ENCODE data around the gene CHD5.

Gene CHD5

DNA sequence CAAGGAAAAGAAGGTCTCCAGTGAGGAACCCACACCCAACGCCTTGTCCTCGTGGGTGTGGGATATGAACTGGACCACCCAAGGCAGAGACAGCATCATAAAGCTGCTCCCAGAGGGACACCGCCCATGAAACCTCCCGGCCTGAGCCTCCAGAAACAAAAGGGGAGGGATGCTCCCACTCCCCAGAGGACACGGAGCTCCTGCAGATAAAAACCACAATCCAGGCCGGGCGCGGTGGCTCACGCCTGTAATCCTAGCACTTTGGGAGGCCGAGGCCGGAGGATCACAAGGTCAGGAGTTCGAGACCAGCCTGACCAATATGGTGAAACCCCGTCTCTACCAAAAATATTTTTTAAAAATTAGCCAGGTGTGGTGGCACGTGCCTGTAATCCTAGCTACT, 66.4 kb downstream of the CHD5 start:
- no peak for DNase-seq (ENCODE audit: low read depth, low spot score)

DNA sequence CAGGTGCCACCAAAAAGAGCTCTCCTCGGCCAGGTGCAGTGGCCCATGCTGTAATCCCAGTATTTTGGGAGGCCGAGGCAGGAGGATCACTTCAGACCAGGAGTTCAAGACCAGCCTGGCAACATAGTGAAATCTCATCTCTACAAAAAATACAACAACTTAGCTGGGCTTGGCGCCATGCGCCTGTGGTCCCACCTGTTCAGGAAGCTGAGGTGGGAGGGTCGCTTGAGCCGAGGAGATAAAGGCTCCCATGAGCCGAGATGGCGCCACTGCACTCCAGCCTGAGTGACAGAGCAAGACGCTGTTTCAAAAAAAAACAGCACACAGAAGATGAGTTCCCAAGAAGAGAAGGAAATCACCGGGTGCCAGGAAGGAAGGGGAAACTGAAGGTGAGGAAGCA, 67.0 kb downstream of the CHD5 start:
- DNase-seq (ENCODE audit: low read depth, low spot score), result no peak

DNA sequence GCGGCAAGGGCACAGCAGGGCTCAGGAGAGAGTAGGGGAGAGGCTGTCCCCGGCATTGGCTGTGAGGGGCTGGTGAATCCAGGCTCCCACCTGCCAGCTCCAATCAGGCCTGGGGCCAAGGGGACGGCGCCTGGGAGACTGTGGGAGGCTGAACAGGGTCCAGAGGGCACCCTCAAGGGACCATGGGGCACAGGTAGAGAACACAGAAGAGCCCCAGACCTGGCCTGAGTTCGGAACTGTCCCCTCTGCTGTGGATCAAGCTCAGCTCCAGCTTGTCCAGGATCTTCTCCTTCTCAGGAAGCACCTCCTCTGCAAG, 67.5 kb downstream of the CHD5 start:
- DNase-seq (ENCODE audit: low read depth, low spot score), result no peak

DNA sequence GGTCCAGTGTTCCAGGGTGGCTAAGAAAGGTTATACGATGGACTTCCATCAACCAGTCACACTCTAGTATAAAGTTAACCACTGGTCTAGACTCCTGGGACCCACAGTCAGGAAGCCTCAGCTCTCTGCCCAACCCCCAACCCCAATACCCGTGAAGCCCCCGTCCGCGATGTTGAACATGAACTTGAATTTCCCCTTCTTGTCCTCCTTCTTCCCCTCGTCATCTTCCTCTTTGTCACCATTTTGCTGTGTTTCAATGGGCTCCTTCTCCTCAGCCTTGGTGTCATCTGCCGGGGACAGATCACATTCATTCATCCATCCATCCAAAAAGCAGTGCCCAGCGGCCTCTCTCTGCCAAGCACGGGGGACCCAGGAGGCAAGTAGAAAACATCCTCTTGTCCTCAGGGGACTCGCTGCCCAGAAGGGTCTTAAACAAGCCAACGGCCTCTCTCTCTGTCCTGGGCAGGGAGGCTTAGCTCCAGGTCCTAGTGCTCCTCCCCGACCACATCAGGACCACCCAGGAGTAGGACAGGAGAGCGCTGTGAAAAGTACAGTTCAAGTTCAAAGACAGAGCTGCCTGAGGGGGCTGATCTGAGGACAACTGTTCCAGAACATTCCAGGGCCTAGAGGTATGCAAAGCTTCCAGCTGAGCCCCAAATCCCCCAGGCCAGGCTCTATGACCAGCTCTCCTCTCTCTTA, 68.0 kb downstream of the CHD5 start:
- DNase-seq (ENCODE audit: low read depth, low spot score), result no peak

DNA sequence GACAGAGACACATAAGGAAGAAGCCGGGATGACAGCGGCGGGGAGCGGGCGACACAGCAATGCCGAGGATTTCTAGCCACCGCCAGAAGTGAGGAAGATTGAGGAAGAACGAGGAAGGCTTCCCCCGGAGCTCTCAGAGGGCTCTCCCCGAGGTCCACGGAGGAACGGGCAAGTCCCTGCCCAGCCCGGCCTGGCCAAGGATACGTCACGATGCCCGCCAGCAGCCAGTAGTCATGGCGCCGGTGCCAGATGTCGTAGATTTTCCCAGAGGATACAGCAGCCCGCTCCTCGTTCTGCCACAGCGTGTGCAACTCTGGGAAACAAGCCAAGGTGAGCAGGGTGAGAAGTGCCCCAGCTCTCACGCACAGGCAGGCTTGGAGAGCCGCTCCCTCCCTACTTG, 68.5 kb downstream of the CHD5 start:
- DNase-seq (ENCODE audit: low read depth, low spot score), result no peak

DNA sequence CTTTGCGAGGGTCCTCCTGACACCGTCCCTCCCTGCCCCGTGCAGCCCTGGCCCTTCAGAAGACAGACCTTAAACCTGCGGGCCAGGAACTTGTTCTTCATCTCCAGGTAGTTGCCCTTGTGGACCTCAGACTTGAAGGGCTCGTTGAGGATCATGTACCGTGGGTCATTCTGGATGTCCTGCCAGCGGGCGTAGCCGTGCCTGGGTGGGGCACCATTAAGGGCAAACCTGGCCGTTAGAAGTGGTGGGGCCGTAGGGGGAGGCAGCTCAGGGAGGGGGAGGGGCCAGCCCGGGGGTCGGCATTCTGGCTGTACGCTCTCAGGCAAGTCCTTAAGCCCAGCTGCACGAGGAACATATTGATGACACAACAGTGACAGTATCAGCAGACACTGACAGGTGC, 69.8 kb downstream of the CHD5 start:
- DNase-seq (ENCODE audit: low read depth, low spot score), result no peak

DNA sequence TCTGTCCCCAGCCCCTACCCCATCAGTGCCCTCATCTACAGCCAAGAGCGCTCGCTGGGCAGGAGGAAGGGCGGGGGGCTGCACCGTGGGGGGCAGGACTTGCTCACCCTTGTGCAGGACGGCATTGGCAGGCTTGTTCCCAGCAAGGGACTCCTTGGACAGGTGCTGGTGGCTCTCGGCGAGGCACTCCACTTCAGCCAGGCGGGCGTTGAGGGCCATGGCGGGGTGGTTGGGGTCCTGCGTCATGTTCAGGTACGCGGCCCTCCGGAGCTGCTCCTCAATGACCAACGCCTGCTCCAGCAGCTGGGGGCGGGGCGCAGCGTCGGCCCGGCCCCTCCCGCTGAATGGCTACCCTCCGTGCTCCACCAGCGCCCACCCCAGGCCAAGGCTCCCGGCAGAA, 70.4 kb downstream of the CHD5 start:
- DNase-seq (ENCODE audit: low read depth, low spot score), result no peak

DNA sequence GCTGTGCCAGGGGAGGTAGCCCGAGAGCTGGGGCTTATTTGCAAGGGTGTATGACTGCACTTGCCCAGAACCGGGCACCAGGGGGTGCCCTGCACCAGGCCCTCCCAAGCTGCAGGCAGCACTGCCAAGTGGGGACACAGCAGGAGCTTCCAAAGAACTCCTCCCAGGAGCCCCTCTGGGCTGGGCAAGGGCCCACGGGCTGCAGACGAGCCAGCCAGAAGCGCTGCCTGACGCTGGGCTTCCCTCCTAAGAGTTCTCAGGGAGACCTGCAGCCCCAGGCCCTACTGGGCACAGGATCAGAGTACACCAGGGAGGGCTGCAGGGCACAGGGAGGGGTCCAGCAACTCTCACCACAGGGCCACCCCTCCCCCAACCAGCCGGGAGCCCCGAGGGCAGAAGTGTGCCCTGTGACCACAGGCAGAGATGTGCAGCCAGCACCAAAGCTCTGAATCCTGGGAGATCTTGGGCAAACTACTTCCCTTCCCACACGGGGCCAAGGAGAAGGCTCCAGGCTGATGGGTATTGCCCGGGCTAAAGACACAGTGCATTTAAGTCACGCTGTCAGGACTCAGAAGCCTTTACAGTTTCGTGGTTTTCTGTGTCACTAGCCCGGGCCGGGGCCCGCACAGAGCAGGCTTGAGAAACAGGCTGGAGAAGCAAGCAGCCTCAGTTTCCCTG, 71.0 kb downstream of the CHD5 start:
- DNase-seq (ENCODE audit: low read depth, low spot score), result no peak

DNA sequence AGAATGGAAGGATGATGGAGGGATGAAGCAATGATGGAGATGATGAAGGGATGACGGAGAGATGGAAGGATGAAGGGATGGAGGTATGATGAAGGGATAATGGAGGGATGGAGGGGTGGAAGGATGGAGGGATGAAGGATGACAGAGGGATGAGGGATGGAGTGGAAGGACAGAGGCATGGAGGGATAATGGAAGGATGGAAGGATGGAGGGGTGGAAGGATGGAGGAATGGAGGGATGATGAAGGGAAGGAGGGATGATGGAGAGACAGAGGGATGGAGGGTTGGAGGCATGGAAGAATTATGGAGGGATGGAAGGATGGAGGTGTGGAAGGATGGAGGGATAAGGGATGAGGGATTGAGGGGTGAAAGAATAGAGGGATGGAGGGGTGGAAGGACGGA, 71.6 kb downstream of the CHD5 start:
- no peak for DNase-seq (ENCODE audit: low read depth, low spot score)

DNA sequence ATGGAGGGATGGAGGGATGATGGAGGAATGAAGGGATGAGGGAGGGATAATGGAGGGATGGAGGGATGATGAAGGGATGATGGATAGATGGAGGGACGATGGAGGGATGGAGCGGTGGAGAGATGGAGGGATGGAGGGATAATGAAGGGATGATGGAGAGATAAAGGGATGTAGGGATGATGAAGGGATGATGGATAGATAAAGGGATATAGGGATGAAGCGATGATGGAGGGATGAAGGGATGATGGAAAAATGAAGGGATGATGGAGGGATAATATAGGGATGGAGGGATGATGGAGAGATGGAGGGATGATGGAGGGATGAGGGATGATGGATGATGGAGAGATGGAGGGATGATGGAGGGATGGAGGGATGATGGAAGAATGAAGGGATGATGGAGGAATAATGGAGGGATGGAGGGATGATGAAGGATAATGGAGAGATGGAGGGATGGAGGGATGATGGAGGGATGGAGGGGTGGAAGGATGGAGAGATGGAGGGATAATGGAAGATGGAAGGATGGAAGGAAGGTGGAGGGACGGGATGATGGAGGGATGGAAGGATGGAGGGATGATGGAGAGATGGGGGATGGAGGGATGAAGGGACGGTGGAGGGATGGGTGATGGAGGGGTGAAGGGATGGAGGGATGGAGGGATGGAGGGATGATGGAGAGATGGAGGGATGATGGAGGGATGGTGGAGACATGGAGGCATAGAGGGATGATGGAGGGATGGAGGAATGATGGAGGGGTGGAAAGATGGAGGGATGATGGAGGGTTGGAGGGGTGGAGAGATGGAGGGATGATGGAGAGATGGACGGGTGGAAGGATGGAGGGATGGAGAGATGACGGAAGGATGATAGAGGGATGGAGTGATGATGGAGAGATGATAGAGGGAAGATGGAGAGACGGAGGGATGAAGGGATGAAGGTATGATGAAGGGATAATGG, 72.4 kb downstream of the CHD5 start:
- no peak for DNase-seq (ENCODE audit: low read depth, low spot score)

DNA sequence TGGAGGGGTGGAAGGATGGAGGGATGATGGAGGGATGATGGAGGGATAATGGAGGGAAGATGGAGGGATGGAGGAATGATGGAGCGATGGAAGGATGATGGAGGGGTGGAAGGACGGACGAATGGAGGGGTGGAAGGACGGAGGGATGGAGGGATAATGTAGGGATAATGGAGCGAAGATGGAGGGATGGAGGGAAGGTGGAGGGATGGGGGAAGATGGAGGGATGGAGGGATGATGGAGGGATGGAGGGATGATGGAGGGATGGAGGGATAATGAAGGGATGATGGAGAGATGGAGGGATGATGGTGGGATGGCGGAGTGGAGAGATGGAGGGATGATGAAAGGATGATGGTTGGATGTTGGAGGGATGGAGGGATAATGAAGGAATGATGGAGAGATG, 73.1 kb downstream of the CHD5 start:
- no peak for DNase-seq (ENCODE audit: low read depth, low spot score)

DNA sequence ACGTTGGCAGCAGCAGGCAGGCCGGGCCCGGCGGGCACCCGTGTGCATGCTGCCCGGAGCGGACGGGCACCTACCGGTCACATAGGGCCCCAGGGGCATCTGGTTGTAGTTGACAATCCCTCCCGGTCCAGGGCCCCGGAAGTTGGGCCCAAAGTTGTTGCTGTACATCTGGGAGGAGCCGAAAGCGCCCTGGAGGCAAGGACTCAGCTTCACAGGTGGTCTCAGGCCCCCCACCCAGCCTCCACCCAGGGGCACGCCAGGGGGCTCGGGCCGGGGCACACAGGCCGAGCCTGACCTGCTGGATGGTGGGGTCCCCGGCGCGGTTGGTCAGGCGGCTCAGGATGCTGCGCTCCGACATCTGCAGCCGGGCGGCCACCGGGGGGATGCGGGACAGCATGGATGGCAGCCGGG, 73.8 kb downstream of the CHD5 start:
- DNase-seq (ENCODE audit: low read depth, low spot score), result no peak

DNA sequence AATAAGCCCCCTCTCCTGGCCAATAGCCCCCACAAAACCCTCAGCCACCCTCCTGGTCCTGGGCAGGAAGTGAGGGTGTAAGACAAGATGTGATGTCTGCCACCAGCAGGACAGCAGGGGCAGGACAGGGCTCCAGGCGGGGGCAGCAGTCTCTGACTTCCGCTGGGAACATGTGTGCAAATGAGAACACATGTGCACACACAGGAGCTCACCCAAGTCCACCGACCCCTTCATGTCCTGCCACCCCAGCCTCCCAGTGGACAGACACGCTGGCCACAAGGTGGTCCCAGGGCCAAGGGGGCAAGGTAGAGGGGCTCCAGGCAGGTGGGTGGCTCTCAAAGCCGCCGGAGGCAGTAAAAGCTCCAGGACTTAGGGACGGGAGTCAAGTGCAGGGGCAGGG, 74.4 kb downstream of the CHD5 start:
- DNase-seq (ENCODE audit: low read depth, low spot score), result no peak

DNA sequence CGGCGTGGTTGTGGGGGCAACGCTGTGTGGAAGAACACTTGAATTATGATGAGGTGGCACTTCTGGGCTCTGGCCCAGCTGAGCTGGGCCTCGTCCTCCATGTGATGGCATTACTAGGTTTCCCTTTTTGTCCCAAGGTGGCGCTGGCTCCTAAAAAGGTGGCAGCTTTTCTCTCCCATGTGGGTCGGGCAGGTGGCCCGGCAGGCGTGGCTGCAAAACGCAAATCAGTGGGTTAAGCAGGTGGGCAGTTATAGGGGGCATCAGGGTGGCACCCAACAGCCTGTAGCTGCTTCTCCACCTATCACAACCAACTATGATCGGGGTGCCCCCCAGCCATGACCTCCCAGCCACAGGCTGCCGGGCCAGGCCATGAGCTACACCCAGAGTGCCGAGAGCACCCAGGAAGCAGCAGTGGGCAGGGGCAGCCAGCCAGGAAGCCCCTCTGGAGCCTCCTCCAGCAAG, 74.9 kb downstream of the CHD5 start:
- DNase-seq (ENCODE audit: low read depth, low spot score), result no peak

DNA sequence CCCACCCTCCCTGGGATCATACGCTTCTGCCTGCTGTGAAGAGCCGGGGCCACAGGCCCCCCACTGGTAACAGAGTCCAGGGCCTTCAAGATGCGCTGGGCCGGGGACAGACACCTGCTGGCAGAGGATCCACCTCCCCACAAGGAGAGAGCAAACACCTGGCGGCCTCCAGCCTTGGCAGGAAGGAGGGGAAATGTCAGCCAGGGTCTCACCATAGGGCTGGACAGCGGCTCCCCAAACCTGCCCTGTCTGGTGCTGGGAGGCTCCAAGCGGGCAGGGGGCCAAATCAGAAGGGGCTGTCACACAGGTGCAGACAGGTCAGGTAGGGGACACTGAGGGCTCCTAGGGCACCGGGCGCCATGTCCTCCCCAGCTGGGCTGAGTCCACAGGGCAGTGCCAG, 75.5 kb downstream of the CHD5 start:
- DNase-seq (ENCODE audit: low read depth, low spot score), result no peak

DNA sequence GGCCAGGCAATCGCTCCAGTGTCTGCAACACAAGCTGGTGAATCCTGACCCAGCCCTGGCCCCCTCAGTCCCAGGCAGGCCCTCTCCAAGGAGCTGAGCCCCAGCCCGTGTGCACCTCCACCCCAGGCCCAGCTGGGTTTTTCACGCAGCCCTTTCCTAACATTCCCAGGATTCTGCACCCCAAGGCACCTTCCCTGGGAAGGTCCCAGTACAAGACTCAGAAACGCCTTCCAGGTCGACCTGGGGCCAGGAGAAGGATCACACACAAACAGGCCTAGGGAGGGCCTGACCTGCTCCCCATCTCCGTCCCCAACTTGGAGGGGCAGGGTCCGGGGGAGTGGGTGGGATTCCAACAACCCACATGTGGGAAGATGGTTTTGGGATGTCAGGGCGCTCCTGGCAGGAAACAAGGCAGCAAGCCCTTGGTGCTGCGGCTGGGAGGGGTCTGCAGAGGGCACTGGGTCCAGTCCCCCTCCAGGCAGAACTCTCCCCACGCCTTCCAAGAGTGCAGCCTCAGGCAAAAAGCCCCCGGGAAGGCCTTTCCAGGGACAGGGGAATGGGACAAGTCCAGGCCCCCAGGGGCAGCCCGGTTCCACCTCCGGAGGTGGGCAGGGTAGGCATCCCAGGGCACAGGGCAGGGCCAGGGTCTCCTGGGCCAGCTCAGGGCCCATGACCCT, 76.1 kb downstream of the CHD5 start:
- DNase-seq (ENCODE audit: low read depth, low spot score), result no peak

DNA sequence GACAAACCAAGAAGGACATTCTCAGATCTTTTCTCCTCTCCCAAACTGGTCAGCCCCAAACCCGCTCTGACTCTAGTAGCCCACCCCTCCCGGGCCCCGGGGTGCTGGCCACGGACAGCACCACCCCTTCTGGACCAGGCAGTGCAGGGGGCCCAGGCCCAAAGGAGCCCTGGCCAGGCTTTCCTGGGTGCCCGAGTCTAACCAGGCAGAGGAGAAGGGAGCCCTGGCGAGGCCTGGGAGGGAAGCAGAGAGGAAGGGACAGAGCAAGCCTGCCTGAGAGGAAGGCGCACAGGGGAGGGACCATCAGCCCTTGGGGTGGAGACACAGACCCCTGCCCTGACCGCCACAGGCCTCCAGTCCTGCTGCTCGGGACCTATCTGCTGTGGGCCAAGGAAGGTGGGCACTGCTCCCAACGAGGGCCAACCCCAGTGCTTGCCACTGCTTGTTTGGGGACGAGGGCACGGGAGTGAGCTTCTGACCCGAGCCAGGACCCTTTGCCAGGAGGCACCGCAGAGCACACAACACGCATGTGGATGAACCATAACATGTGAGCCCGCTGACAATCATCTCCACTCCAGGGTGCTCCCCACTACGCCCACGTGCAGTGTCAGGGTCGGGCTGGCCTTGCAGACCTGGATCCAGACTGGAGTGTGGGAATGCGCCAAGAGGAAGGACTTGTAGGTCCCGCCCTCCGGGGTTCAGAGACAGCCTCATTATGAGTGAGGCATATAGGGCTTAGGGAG, 76.8 kb downstream of the CHD5 start:
- DNase-seq (ENCODE audit: low read depth, low spot score), result no peak

DNA sequence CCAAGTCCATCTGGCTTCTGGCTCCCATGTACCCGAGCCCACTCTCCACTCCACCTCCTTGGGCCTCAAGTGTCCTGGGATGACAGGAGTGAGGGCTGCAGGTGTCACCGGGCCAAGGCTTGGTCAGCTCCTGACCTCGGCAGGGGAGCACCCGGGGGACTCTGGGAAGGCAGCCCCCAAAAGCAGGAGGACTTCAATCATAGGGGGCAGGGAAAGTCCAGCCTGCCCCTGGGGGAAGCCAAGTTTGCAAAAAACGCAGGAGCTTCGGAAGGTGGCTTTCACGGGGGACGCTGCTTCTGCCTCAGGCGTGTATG, 77.6 kb downstream of the CHD5 start:
- no peak for DNase-seq (ENCODE audit: low read depth, low spot score)

DNA sequence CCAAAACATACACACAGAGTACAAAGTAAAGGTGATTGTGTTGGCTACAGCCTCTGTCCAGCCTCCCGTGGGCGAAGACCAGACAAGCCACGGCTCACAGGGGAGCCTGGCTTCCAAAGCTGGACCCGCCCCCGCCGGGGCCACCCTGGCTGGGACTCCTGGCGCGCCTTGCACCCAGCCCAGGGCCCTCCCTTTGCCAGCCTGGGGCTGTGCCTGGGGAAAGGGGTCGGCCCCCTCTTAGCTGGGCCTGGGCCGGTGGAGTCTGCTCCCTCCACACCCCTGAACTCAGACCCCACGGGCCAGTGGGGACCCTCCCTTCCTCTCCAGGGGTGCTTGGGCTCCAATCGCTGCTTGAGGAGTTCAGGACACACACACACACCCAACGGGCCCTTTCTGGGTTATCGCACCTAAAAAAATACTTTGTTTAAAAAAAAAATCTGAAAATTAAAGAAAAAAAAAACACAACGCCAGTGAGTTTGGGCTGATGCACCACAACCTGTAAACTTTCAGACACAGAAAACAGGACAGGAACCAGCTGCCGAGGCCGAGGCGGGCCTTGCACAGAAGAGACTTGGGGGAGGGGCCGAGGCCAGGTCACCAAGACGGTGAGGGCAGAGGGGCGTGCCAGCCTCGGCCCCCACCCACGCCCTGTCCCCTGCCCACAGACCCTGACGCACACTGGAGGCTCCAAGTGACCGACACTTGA, 78.1 kb downstream of the CHD5 start:
- DNase-seq (ENCODE audit: low read depth, low spot score), result no peak

DNA sequence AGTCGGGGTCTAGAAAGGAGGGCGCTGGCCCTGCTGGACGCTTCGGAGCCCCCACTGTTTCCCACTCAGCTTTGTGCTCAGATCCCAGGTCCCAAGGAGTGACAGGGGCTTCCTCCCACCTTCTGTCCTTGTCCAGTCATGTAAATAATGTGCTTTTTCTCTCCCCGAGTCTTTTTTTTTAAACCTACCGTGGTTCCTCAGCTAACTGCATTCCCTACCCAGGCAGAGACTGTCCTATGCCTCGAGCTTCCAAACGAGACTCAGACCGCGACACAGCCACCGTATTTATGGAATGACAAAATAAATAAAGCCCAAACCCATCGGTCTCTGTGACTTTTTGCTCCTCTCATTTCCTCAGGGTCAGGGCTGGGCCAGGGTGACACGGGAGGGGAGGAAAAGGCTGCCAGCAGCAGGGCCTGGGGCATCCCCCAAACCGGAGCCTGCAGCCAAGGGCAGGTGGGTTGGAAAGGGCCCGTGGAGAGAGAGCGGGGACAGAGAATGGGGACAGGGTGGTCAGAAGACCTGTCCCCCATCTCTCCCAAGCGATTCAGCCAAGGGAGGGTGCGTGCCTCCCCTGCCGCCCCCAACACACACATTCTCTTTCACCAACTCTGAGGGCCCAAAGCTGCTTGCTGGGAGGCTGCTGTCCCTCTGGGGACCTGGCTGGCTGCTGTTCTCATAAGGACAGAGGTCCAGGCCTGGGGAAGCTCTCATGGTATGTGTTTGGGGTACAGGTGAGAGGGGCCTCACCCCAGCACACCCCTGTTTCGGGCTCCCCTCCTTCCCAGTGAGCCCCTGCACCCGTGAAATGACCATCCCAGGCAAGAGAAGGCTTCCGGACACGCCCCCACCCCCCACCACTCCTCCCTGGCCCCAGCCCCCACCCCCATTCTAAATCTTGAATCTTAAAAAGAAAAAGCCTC, 79.0 kb downstream of the CHD5 start:
- no peak for DNase-seq (ENCODE audit: low read depth, low spot score)

All from activated CD4-positive, CD25-positive, alpha-beta regulatory T cell treated with anti-CD3 and anti-CD28 coated beads, Interleukin-2, amount 50 U/mL, for 16 hours (primary cell).